Activated T-cell treated with anti-CD3 and anti-CD28 coated beads for 4 hours (primary cell): ENCODE results near the gene DNAI2.
A peak's percentile ranks its signal among the peaks of the same experiment; 100 is the strongest.
"Not testable (repeated sequence)": the region's sequence is repeated elsewhere in the genome, so short reads cannot be mapped to it uniquely, and the experiment has no call there.

Experiments
- DNase-seq: peaks from one replicate; pipeline ENCODE4 v3.0.0-alpha.2; 2020

DNAI2 gene

DNA sequence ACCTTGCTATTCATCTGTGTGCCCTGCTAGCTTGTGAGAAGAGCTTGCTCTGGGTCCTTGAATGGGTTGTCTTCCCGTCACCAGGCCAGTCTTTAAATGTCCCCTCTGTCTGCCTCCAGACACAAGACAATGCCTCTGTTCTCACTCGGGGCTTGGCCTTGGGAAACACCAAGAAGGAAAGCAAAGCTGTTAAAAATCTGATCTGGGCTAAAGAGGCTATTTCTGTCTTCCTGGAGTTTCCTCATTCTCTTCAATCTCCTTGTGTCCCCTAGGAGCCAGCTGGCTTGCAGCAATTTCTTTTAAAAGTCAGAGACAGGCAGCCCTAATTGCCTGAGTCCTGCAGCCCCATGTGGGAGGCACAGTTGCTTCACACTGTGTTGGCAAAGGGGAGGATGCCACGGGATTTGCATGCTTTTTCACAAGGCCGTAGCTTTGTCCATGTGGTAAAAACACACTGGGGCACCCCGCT, 2.5 kb downstream of the DNAI2 start:
- no peak for DNase-seq

DNA sequence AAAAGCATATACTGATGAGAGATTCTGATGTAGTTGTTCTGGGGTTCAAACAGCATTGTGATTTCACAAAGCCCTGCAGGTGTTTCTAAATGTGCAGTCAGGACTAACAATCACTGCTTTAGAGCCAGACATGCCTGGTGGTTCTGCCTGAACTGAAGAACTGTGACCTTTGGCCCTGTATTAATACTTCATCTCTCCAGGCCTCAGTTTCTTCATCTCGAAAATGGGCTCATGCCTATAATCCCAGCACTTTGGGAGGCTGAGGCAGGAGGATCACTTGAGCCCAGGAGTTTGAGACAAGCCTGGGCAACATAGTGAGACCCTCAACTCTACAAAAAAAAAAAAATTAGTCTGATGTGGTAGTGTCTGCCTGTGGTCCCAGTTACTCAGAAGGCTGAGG, 3.9 kb downstream of the DNAI2 start:
- DNase-seq = no peak

DNA sequence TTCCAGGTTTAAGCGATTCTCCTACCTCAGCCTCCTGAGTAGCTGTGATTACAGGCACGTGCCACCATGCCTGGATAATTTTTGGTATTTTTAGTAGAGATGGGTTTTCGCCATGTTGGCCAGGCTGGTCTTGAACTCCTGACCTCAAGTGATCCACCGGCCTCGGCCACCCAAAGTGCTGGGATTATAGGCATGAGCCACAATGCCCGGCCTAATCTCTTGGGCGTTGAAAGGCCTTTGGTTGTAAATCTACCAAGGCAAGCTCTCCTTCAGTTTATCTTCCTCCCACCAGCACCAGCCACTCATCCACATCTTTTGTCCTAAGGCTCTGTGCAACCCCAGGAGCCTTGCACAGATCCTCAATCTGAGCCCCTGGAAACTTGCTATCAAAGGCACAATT, 5.6 kb downstream of the DNAI2 start:
- DNase-seq = not testable (repeated sequence)

DNA sequence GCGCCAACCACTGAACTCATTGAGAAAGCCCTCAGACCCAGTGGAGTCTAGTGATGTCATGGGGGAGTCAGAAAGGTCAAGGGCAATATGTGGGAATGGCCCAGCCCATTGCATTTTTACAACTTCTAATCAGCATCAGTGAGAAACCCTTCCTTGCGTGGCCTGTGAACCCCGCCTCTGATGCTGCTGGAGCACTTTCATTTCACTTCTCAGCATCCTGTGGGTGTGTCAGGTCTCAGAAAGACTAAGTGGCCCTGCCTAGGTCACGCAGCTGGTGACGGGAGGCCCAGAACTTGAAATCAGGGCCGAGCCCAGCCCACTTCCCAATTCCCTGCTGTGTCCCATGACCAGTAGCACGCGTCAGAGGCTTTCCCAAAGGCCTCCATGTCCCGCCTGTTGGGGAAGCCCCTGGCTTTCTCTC, 6.1 kb downstream of the DNAI2 start:
- peak; percentile 18 for DNase-seq

DNA sequence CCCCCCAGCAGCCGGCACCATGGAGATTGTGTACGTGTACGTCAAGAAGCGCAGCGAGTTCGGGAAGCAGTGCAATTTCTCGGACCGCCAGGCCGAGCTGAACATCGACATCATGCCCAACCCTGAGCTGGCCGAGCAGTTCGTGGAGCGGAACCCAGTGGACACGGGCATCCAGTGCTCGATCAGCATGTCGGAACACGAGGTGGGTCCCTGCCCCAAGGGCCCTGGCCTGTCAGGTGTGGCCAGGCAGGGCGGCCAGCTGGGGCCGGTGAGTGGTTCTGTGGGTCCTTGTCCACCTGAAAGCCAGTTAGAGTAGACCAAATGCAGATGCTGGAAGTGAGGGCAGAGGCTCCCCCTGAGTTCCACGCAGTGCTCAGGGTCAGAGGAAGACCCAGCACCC, 7.8 kb downstream of the DNAI2 start:
- DNase-seq = no peak

DNA sequence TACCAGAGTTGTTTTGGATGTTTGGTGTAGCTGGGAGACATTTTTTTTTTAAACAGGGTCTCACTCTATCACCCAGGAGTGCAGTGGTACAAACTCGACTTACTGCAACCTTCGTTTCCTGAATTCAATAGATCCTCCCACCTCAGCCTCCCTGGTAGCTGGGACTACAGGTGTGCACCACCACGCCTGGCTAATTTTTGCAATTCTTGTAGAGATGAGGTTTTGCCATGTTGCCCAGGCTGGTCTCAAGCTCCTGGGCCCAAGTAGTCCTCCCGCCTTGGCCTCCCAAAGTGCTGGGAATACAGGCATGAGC, 8.2 kb downstream of the DNAI2 start:
- DNase-seq = not testable (repeated sequence)

DNA sequence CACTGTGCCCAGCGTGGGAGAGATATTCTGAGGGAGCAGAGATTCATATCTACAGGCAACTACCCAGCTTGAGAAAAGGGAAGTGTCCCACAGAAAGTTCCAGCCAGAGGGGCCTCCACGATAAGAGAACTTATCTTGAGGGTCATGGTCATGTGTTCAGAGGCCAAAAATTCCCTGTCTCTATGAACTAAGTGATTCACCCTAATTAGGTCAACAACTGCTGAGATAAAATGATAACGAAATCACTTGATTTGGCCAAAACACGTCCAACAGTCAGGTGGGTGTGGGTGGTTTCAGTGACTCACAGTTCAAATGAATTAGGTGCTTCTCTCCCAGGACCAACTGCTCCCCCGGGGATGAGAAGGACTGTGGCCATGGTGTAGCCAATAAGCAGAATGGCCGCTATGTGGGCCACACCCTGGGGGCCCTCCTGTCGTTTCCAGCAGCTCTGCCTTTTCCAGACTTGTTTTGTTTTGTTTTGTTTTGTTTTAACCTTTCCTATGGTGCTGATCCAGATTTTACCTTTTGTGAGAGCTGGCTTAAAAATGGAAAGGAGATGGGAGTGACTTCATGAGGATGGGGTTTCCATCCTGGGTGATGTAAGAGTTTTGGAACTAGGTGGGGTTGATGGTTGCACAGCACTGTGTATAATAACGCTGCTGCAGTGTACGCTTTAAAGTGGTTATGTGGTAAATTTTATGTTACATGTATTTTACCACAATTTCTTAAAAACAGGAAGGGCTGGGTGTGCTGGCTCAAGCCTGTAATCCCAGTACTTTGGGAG, 8.7 kb downstream of the DNAI2 start:
- no peak for DNase-seq

DNA sequence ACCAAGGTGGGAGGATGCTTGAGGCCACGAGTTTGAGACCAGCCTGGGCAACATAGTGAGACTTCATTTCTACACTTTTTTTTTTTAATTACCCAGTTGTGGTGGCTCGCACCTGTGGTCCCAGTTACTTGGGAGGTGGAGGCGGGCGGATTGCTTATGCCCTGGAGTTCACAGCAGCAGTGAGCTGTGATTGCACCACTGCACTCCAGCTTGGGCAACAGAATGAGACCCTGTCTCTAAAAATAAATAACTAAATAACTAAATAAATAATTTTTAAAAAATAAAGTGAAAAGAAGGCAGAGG, 9.3 kb downstream of the DNAI2 start:
- no peak for DNase-seq

DNA sequence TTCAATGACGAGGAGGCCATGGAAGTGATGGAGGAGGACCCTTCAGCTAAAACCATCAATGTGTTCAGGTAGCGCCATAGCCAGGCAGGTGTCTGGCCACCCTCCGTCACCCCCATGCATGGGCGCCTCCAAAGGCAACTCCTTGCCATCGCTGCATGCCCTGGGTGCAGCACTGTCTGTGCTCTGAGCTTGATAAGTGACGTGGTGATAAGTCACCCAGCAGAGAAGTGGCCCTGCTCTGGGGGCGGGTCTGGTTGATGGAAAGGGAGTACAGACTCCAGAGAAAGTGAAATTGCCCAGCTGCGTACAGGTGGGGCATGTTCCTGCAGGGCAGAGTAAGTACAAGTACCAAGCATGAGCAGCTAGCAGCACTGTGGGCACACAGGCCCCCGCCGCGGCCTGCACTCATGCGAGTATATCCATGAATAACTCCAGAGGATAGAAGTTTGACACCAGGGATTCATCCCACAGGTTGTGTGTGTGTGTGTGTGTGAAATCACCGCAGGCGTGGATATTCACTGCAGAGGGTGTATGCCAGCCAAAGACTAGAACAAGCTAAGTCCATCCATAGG, 13.1 kb downstream of the DNAI2 start:
- DNase-seq = no peak

DNA sequence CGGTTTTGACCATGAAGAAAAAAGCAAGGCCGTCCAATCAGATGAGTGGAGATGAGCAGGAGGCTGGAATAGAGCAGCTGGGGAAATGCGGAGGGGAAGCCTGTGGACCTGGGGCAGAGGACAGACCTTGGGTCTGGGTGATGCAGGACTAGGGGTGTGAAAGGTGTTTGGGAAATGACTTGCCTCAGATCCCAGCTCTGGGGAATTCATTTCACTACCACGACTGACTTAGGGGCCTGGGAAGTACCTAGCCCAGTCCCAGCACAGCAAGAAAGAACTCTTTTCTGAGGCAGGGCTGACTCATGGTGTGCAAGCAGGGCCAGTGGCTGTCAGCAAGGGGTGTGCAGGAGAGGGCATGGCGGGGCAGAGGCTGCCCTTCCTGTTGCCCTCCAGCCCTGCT, 14.8 kb downstream of the DNAI2 start:
- DNase-seq = no peak

DNA sequence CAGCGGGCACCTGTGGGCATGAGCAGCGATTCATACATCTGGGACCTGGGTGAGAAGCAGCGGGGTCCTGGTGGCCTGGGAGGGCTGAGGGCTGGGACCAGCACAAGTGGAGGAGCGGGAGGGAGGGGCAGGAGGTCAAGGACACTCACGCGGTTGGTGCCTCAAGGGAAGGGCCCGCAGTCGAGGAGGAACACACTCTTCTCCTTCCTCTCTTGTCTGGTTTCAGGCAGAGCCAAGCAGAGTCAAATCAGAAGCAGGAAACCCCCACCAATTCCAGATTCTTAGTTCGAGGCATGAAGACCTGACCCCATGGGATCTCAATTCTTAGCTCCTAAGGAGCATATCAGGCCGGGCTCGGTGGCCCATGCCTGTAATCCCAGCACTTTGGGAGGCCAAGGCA, 15.7 kb downstream of the DNAI2 start:
- DNase-seq = no peak

DNA sequence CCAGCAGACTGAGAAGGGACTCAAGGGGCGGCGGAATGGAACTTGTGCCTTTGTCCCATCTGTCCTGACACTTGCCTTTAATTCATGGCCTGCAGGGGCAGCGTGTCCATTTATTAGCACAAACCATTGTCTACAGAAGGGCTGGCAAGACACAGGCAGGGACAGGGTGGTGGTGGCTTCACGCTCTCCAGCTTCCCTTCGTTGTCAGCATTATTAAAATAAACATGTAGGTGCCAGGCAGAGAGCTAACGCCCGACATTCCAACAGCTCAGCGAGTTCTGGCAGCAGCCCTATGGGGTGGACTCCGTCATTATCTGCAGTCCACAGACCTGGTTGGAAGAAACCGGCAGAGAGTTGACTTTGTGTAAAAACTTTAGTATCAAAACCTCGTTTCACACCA, 16.3 kb downstream of the DNAI2 start:
- DNase-seq = no peak

DNA sequence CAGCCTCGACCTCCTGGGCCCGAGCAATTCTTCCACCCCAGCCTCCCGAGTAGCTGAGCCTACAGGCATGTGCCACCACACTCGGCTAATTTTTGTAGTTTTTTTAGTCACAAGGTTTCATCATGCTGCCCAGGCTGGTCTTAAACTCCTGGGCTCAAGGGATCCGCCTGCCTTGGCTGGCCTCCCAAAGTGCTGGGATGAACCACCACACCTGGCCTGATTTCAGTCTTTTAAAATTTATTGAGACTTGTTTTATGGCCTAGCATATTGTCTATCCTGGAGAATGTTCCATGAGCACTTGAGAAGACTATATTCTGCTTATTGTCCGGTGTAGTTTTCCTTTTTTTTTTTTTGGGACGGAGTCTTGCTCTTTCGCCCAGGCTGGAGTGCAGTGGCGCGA, 18.5 kb downstream of the DNAI2 start:
- DNase-seq = no peak

DNA sequence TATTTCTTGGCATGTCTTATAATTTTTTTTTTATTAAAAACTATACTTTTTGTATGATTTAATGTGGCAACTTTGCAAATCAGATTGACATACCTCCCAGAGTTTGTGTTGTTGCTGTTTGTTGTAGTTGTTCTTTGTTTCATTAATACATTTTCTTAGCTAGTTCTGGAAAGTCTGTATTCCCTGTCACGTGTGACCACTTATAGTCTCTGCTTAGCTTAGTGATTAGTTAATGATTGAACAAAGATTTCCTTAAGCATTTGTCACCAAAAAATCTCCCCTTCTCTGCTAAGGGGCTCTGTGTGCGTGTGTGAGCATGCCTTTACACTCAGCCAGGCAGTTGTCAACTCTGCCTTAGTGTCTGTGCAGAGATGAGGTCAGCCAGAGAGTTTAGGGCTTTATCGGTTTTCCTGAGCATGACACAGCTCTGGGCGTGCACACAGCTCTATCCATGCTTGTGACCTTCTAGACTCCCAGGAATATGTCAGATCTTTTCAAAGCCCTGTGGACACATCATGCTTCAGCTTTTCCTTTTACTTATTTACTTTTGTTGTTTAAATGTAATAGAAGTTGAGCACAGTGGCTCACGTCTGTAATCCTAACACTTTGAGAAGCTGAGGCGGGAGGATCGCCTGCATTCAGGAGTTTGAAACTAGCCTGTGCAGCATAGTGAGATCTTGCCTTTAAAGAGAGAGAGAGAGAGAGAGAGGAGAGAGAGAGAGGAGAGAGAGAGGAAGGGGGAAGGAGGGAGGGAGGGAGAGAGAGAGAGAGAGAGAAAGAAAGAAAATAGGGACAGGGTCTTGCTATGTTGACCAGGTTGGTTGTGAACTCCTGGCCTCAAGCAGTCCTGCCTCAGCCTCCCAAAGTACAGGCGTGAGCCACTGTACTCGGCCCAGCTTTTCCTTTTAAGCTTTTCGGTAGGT, 21.9 kb downstream of the DNAI2 start:
- no peak for DNase-seq

DNA sequence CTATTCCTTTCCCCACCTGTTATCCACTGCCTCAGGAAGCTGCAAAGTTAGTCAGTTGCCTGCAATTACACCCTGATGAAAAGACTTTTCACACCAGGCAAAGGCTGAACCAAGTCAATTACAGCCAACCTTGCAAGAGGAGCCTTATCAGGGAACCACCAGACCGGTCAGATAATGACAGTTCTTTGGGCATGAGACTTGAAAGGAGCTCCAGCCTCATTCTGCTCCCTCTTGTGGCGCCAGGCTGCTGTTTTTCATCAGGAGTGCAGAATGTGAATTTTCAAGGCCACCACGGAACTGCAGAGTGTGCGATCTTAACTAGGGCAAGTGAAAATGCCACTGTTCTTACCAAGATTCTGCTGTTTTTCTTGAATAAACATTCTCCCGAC, 22.5 kb downstream of the DNAI2 start:
- no peak for DNase-seq

DNA sequence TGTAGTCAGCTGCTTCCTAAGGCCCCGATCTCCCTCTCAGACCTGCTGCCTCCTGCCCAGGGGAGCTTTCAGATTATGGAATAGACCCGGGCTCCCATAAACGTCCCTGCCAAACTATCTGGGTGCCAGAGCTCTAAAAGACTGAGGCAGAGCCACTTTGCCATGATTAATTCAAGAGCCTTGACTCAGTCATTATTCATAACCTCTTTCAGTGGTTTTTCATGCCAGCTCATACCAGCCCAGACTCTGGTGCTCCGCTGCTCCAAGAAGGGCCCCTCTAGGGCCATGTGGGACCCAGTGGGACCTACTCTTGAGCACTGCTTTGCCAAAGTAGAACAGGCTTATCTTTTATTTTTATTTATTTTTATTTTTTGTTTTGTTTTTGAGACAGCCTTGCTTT, 23.9 kb downstream of the DNAI2 start:
- DNase-seq = no peak

DNA sequence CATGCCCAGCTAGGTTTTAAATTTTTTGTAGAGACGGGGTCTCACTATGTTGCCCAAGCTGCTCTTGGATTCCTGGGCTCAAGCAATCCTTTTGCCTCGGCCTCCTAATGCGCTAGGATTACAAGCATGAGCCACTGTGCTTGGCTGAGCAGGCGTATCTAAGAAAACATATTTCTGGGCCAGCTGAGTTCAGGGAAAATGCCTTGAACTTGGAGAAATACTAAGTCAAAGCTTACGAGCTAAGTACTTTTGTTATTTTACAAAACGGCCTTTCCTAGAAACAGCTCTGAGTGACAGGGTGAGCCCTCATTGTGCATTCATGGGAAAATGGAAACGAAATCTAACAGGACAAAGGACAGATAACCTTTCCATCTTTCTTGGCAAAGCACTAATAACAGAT, 24.7 kb downstream of the DNAI2 start:
- DNase-seq = no peak

DNA sequence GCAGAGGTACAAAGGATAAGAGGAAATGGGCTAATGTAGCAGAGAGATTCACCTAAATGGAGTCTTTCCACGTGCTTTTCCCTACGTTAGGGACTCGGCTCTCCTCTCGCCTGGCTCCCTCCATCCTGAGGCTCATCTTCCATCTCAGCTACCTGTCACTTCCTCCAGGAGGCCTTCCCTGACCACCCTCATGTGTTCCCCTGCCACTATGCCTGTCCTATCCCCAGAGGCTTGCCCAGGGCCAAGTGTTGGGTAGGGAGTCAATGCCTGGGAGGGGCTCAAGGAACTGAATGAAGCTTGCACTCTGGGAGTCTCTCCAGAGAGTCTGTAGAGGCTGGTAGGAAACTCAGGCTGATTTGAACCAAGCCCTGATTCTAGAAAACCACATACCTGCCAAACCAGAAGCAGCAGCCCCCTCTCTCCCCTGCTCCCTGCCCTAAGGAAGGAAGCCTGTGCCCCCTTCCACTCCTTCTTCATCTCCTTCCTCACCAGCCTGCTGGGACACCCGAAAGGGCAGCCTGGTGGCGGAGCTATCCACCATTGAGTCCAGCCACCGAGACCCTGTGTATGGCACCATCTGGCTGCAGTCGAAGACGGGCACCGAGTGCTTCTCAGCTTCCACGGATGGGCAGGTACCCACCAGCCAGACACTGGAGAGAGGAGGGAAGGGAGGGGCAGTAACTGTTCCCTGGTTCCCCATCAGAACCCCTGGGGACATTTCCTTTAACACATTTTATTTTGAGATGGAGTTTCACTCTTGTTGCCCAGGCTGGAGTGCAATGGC, 25.4 kb downstream of the DNAI2 start:
- DNase-seq = no peak

DNA sequence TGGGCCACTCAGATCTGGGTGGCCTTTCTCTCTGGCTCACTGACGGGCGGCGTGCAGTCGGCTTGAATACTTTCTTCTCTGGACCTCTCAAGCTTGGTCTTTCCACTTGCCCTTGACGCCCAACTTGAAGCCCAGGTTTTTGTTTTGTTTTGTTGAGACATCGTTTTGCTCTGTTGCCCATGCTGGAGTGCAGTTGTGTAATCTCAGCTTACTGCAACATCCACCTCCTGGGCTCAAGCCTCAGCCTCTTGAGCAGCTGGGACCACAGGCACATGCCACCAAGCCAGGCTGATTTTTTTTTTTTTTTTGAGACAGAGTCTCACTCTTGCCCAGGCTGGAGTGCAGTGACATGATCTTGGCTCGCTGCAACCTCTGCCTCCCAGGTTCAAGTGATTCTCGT, 29.3 kb downstream of the DNAI2 start:
- no peak for DNase-seq

DNA sequence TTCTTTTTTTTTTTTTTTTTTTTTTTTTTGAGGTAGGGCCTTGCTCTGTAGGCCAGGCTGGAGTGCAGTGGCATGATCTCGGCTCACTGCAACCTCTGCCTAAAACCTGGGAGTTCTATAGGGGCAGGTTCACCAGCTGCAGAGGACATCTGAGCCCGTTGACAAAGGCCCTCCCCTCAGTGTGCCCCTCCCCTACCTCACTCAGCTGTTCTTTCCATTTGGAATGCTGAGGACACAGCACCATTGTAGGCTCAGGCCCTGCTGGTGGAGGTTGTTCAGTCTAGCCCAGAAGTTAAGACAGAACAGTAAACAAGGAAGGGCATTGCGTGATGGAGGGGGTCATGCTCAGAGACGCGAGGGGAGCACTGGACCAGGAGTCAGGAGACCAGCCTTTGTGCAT, 30.1 kb downstream of the DNAI2 start:
- no peak for DNase-seq

DNA sequence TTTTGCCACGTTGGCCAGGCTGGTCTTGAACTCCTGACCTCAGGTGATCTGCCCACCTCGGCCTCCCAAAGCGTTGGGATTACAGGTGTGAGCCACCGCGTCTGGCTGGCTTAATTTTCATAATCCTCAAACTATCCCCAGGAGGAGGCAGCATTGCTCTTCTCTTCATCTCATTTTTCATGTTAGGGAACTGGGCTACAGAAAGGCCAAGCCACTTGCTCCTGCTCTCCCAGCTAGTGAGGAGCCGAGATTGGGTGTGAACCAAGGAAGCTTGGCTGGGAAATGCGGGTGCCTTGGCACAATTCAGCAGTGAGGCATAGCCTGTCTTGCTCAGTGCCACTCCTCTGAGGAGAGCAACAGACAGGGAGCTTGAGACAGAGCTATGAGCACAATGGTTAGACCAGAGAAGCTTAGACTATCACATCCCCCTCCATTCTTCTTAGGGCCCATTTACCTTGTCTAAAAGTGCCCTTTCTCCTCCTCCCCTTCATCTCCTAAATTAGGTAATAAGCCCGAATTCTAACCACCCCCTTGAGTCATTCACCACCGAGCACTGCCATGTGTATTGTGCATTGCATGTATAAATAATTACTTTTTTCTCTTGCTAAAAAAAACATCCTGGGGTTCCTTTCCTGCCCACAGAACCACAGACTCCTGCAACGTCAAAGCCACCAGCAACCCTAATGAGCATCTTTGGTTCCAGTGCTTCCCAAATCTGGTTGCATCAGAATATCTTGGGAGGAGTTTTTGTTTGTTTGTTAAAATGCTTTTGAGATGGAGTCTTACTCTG, 32.0 kb downstream of the DNAI2 start:
- no peak for DNase-seq

DNA sequence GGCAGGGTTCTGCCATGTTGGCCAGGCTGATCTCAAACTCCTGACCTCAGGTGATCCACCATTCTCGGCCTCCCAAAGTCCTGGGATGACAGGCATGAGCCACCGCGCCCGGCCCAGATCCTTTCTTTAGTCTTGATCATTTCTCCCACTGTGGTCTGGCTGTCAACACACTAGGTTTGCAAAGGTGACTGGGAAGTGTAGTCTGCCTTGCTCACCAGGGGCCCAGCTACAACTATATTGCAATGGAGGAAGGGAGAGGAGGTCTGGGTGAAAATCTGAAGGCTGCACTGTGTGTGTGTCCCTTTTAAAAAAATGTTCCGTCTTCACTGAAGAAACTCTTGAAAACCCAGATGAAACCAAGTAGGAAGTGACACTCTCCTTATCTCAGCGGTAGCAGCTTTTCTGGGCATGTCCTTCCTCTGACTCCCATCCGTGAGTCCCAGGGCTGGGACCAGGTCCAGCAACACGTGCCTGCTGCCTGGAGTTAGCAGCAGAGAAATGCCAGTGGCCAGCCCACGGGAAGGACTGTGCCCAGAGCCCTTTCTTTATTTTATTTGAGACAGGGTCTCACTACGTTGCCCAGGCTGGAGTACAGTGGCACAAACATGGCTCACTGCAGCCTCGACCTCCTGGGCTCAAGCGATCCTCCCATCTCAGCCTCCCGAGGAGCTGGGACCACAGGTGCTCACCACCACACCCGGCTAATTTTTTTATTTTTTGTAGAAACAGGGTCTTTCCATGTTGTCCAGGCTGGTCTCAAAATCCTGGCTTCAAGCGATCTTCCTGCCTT, 34.1 kb downstream of the DNAI2 start:
- no peak for DNase-seq
